ENCODE measurements around the gene HAO2.

The HAO2 gene

GRCh38 chr1:119438761-119439160 is 70.2 kb downstream of the HAO2 start:
- H3K4me3 ChIP-seq (ENCODE audit: low read depth, low read length), result no peak overlapping the region
- DNase-seq (ENCODE audit: low read depth), result no peak
- no peak for TF ChIP-seq CTCF (IDR thresholded peaks at IDR 0.05; ENCODE audit: low read depth, low read length, missing control alignments)

GRCh38 chr1:119440721-119441307 is 72.2 kb downstream of the HAO2 start:
- TF ChIP-seq CTCF (IDR thresholded peaks at IDR 0.05; ENCODE audit: low read depth, low read length, missing control alignments), result no peak
- no peak for DNase-seq (ENCODE audit: low read depth)
- no peak overlapping the region for H3K4me3 ChIP-seq (ENCODE audit: low read depth, low read length)

DNA sequence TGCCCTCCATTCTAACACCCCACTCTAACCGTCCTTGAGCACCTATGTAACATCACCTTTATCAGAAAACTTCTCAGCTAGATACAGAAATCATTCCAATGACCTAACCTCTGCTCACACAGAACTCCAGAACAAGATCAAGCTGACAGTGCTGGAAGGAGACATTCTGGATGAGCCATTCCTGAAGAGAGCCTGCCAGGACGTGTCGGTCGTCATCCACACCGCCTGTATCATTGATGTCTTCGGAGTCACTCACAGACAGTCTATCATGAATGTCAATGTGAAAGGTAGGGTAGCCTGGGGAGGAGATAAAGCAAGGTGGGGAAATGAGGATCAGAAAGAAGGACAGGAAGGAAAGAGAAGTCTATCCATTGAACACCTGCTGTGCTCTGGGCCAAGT is 74.2 kb downstream of the HAO2 start:
- H3K4me3 ChIP-seq (ENCODE audit: low read depth, low read length), result no peak overlapping the region
- DNase-seq (ENCODE audit: low read depth), result no peak
- TF ChIP-seq CTCF (IDR thresholded peaks at IDR 0.05; ENCODE audit: low read depth, low read length, missing control alignments), result no peak
